ENCODE measurements around the gene RFC5. TPM values are rescaled to one million over a fixed set of nuclear protein-coding genes. Genes with fewer than 3 reads are reported as not detected.

RFC5 gene
- total RNA-seq, 2 donors from 2014 or later, result 18.9 to 26.3 TPM

GRCh38 chr12:117970334-117970733 is 46.2 kb upstream of the RFC5 start:
- H3K27me3 ChIP-seq (replicated peaks; ENCODE audit: insufficient read depth), result no peaks in the 10 kb centered on the region

GRCh38 chr12:117972301-117972700 is 44.2 kb upstream of the RFC5 start:
- DNase-seq (ENCODE audit: low spot score), result no peak
- no peak overlapping the region for H3K4me3 ChIP-seq
- H3K9me3 ChIP-seq, result no peaks in the 10 kb centered on the region
- WGBS, result 46% methylated on average over 2 of the region's 2 CpGs
- no peaks in the 10 kb centered on the region for H3K36me3 ChIP-seq
- TF ChIP-seq CTCF (IDR thresholded peaks at IDR 0.05), result no peak
- TF ChIP-seq POLR2A (IDR thresholded peaks at IDR 0.05), result no peak
- no peak for TF ChIP-seq POLR2AphosphoS5 (IDR thresholded peaks at IDR 0.05)
- no peaks in the 10 kb centered on the region for H3K4me1 ChIP-seq (replicated peaks)
- H3K27ac ChIP-seq, result no peak overlapping the region
- no peaks in the 10 kb centered on the region for H3K27me3 ChIP-seq (replicated peaks; ENCODE audit: insufficient read depth)
- intact Hi-C loops (cut with DNase I), result no loop called here

More at GRCh38 chr12:117970334-117970733, 46.2 kb upstream of the RFC5 start:
- Histone ChIP-seq H3K9me3 (no peaks in the 10 kb centered on the region), H3K27ac (no peak overlapping the region), H3K4me1 (replicated peaks) (no peaks in the 10 kb centered on the region), H3K4me3 (no peak overlapping the region), H3K36me3 (no peaks in the 10 kb centered on the region)
- TF ChIP-seq POLR2AphosphoS5 (IDR thresholded peaks at IDR 0.05) (no peak), POLR2A (IDR thresholded peaks at IDR 0.05) (no peak), CTCF (IDR thresholded peaks at IDR 0.05) (no peak)
- DNase-seq (ENCODE audit: low spot score), result no peak
- intact Hi-C loops (cut with DNase I), result no loop called here
- WGBS, result 87% methylated on average over 4 of the region's 4 CpGs

- no peaks in the 10 kb centered on the region for H3K9me3 ChIP-seq
- TF ChIP-seq POLR2AphosphoS5 (IDR thresholded peaks at IDR 0.05) (no peak), CTCF (IDR thresholded peaks at IDR 0.05) (no peak), POLR2A (IDR thresholded peaks at IDR 0.05) (no peak)
- no peaks in the 10 kb centered on the region for H3K36me3 ChIP-seq
- no peak overlapping the region for H3K27ac ChIP-seq
- no peak for DNase-seq (ENCODE audit: low spot score)
- 74% methylated on average over 3 of the region's 3 CpGs for WGBS
- intact Hi-C loops (cut with DNase I), result no loop called here
- H3K27me3 ChIP-seq (replicated peaks; ENCODE audit: insufficient read depth), result no peaks in the 10 kb centered on the region
- H3K4me3 ChIP-seq, result no peak overlapping the region
- no peaks in the 10 kb centered on the region for H3K4me1 ChIP-seq (replicated peaks)
Observed at GRCh38 chr12:117975006-117975405, 41.5 kb upstream of the RFC5 start.

- no peaks in the 10 kb centered on the region for H3K36me3 ChIP-seq
- no peak overlapping the region for H3K4me3 ChIP-seq
- no peaks in the 10 kb centered on the region for H3K9me3 ChIP-seq
- TF ChIP-seq POLR2A (IDR thresholded peaks at IDR 0.05), result no peak
- TF ChIP-seq POLR2AphosphoS5 (IDR thresholded peaks at IDR 0.05), result no peak
- TF ChIP-seq CTCF (IDR thresholded peaks at IDR 0.05), result no peak
- no peak overlapping the region for H3K27ac ChIP-seq
- intact Hi-C loops (cut with DNase I), result no loop called here
- H3K27me3 ChIP-seq (replicated peaks; ENCODE audit: insufficient read depth), result no peaks in the 10 kb centered on the region
- H3K4me1 ChIP-seq (replicated peaks), result no peaks in the 10 kb centered on the region
- WGBS, result 97% methylated on average over 1 of the region's 1 CpG
- DNase-seq (ENCODE audit: low spot score), result no peak
Observed at GRCh38 chr12:117977373-117977772, 39.1 kb upstream of the RFC5 start.

GRCh38 chr12:117980616-117981015 is 35.9 kb upstream of the RFC5 start:
- intact Hi-C loops (cut with DNase I), result no loop called here
- TF ChIP-seq POLR2A (IDR thresholded peaks at IDR 0.05) (no peak), POLR2AphosphoS5 (IDR thresholded peaks at IDR 0.05) (no peak), CTCF (IDR thresholded peaks at IDR 0.05) (no peak)
- WGBS, result 83% methylated on average over 4 of the region's 4 CpGs

More at GRCh38 chr12:117980616-117981015, 35.9 kb upstream of the RFC5 start:
- Histone ChIP-seq H3K27ac (no peak overlapping the region), H3K4me3 (no peak overlapping the region), H3K9me3 (no peaks in the 10 kb centered on the region), H3K4me1 (replicated peaks) (no peaks in the 10 kb centered on the region), H3K36me3 (no peaks in the 10 kb centered on the region), H3K27me3 (replicated peaks; ENCODE audit: insufficient read depth) (no peaks in the 10 kb centered on the region)
- no peak for DNase-seq (ENCODE audit: low spot score)
